ENCODE data around the gene KRTAP10-5.

DNA sequence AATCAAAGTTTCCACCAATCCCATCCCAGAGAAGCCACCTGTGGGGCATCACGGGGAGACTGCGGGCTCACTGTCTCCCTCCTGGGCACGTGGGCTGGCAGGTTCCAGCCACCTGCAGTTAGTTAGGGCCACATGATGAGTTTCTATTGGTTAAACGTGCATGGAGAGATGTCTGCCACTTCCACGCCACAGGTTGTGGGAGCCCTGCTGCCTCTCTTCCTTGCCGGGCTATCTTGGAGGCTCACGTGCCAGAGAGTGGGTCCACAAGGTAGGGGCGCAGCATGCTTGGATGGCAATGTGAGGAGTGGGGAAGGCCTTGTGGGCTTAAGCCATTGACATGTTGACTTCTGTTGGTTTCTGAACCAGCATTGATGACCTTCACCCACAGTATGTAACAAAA is 23.5 kb upstream of the KRTAP10-5 start:
- TF ChIP-seq, protein P1, sequence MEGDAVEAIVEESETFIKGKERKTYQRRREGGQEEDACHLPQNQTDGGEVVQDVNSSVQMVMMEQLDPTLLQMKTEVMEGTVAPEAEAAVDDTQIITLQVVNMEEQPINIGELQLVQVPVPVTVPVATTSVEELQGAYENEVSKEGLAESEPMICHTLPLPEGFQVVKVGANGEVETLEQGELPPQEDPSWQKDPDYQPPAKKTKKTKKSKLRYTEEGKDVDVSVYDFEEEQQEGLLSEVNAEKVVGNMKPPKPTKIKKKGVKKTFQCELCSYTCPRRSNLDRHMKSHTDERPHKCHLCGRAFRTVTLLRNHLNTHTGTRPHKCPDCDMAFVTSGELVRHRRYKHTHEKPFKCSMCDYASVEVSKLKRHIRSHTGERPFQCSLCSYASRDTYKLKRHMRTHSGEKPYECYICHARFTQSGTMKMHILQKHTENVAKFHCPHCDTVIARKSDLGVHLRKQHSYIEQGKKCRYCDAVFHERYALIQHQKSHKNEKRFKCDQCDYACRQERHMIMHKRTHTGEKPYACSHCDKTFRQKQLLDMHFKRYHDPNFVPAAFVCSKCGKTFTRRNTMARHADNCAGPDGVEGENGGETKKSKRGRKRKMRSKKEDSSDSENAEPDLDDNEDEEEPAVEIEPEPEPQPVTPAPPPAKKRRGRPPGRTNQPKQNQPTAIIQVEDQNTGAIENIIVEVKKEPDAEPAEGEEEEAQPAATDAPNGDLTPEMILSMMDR (IDR thresholded peaks at IDR 0.05) = no peak
- TF ChIP-seq FOXK1 (CRISPR knock-in tag; IDR thresholded peaks at IDR 0.05) (no peak), ZNF232 (CRISPR knock-in tag; IDR thresholded peaks at IDR 0.05) (no peak), GABPB1 (CRISPR knock-in tag; IDR thresholded peaks at IDR 0.05) (no peak), TEAD4 (CRISPR knock-in tag; IDR thresholded peaks at IDR 0.05) (no peak)
- TF ChIP-seq, protein P2, sequence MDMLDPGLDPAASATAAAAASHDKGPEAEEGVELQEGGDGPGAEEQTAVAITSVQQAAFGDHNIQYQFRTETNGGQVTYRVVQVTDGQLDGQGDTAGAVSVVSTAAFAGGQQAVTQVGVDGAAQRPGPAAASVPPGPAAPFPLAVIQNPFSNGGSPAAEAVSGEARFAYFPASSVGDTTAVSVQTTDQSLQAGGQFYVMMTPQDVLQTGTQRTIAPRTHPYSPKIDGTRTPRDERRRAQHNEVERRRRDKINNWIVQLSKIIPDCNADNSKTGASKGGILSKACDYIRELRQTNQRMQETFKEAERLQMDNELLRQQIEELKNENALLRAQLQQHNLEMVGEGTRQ (CRISPR knock-in tag; IDR thresholded peaks at IDR 0.05) = no peak
- TF ChIP-seq, protein P3, sequence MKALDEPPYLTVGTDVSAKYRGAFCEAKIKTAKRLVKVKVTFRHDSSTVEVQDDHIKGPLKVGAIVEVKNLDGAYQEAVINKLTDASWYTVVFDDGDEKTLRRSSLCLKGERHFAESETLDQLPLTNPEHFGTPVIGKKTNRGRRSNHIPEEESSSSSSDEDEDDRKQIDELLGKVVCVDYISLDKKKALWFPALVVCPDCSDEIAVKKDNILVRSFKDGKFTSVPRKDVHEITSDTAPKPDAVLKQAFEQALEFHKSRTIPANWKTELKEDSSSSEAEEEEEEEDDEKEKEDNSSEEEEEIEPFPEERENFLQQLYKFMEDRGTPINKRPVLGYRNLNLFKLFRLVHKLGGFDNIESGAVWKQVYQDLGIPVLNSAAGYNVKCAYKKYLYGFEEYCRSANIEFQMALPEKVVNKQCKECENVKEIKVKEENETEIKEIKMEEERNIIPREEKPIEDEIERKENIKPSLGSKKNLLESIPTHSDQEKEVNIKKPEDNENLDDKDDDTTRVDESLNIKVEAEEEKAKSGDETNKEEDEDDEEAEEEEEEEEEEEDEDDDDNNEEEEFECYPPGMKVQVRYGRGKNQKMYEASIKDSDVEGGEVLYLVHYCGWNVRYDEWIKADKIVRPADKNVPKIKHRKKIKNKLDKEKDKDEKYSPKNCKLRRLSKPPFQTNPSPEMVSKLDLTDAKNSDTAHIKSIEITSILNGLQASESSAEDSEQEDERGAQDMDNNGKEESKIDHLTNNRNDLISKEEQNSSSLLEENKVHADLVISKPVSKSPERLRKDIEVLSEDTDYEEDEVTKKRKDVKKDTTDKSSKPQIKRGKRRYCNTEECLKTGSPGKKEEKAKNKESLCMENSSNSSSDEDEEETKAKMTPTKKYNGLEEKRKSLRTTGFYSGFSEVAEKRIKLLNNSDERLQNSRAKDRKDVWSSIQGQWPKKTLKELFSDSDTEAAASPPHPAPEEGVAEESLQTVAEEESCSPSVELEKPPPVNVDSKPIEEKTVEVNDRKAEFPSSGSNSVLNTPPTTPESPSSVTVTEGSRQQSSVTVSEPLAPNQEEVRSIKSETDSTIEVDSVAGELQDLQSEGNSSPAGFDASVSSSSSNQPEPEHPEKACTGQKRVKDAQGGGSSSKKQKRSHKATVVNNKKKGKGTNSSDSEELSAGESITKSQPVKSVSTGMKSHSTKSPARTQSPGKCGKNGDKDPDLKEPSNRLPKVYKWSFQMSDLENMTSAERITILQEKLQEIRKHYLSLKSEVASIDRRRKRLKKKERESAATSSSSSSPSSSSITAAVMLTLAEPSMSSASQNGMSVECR (CRISPR knock-in tag; IDR thresholded peaks at IDR 0.05; ENCODE audit: borderline replicate concordance) = no peak
- TF ChIP-seq, protein P4, sequence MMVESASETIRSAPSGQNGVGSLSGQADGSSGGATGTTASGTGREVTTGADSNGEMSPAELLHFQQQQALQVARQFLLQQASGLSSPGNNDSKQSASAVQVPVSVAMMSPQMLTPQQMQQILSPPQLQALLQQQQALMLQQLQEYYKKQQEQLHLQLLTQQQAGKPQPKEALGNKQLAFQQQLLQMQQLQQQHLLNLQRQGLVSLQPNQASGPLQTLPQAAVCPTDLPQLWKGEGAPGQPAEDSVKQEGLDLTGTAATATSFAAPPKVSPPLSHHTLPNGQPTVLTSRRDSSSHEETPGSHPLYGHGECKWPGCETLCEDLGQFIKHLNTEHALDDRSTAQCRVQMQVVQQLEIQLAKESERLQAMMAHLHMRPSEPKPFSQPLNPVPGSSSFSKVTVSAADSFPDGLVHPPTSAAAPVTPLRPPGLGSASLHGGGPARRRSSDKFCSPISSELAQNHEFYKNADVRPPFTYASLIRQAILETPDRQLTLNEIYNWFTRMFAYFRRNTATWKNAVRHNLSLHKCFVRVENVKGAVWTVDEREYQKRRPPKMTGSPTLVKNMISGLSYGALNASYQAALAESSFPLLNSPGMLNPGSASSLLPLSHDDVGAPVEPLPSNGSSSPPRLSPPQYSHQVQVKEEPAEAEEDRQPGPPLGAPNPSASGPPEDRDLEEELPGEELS (CRISPR knock-in tag; IDR thresholded peaks at IDR 0.05) = no peak
